OCI-LY3 (cell line): ENCODE data around the gene MUC2.

Experiments used
- H2AFZ ChIP-seq: fragments of 200-600, 300-600 bp; shearing (Covaris generic); 2 replicates; pipeline ENCODE4 v1.6.0; 2014; ENCODE audit warnings: antibody characterized with exemption, low read depth, low read length
- H3K27ac ChIP-seq: fragments of 200-600, 300-600 bp; sonication (generic); 2 replicates; pipeline ENCODE4 v1.5.1; 2014; ENCODE audit warnings: mild to moderate bottlenecking, low read length, moderate library complexity, mixed read lengths
- H3K27me3 ChIP-seq: fragments of 200-600, 300-600 bp; sonication (generic); 2 replicates; pipeline ENCODE4 v1.6.1; 2014; ENCODE audit warnings: low read depth, low read length, mixed read lengths
- H3K36me3 ChIP-seq: fragments of 200-600, 300-600 bp; sonication (generic); replicated peaks from 2 replicates; pipeline ENCODE3; 2014; ENCODE audit warnings: low read depth, low read length, mixed read lengths
- H3K4me1 ChIP-seq: fragments of 300-600, 200-600 bp; sonication (generic); 2 replicates; pipeline ENCODE4 v1.6.1; 2014; ENCODE audit warnings: low read length, mixed read lengths
- H3K4me2 ChIP-seq: fragments of 200-600, 300-600 bp; sonication (generic); 2 replicates; pipeline ENCODE4 v1.6.1; 2014; ENCODE audit warnings: low read length, mixed read lengths
- H3K4me3 ChIP-seq: fragments of 300-600, 200-600 bp; sonication (generic); 2 replicates; pipeline ENCODE4 v1.5.1; 2014; ENCODE audit warnings: antibody characterized with exemption, mild to moderate bottlenecking, low read length, moderate library complexity
- H3K79me2 ChIP-seq: fragments of 300-600, 200-600 bp; shearing (Covaris generic); 2 replicates; pipeline ENCODE4 v1.6.1; 2014; ENCODE audit warnings: mild to moderate bottlenecking, low read length, mixed read lengths
- H3K9ac ChIP-seq: fragments of 300-600, 200-600 bp; shearing (Covaris generic); 2 replicates; pipeline ENCODE4 v1.6.0; 2014; ENCODE audit warnings: mild to moderate bottlenecking, low read length, moderate library complexity
- H3K9me3 ChIP-seq: fragments of 200-600, 300-600 bp; shearing (Covaris generic); 2 replicates; pipeline ENCODE4 v1.6.1; 2014; ENCODE audit warnings: low read length, mixed read lengths; ENCODE audit not compliant: insufficient read depth
- H4K20me1 ChIP-seq: fragments of 200-600, 300-600 bp; sonication (generic); 2 replicates; pipeline ENCODE4 v1.6.1; 2016; ENCODE audit warnings: low read length, mixed read lengths; ENCODE audit not compliant: insufficient read depth
- CTCF ChIP-seq: fragments of 200-600, 300-600 bp; sonication (generic); IDR thresholded peaks from 2 replicates; pipeline ENCODE4 v1.5.1; 2014; ENCODE audit warnings: antibody characterized with exemption, low read length, low read depth
- EZH2phosphoT487 ChIP-seq: fragments of 200-600 bp; shearing (Covaris generic); IDR thresholded peaks from 2 replicates; pipeline ENCODE4 v1.6.1; 2018; ENCODE audit warnings: antibody characterized with exemption, mixed run types, low read depth

Gene MUC2

GRCh38 chr11:1037506-1038055 is 37.1 kb upstream of the MUC2 start:
- H2AFZ ChIP-seq, result no peak overlapping the region
- H3K9ac ChIP-seq, result no peak overlapping the region
- H4K20me1 ChIP-seq, result no peaks in the 10 kb centered on the region
- H3K79me2 ChIP-seq, result no peaks in the 10 kb centered on the region
- no peak overlapping the region for H3K4me3 ChIP-seq
- no peaks in the 10 kb centered on the region for H3K36me3 ChIP-seq
- TF ChIP-seq EZH2phosphoT487, result no peak
- no peak for TF ChIP-seq CTCF
- no peak overlapping the region for H3K27ac ChIP-seq
- no peak overlapping the region for H3K4me2 ChIP-seq
- H3K4me1 ChIP-seq, result no peaks in the 10 kb centered on the region
- no peaks in the 10 kb centered on the region for H3K27me3 ChIP-seq
- no peaks in the 10 kb centered on the region for H3K9me3 ChIP-seq

- Histone ChIP-seq H3K4me2 (no peak overlapping the region), H3K4me1 (no peaks in the 10 kb centered on the region), H3K79me2 (no peaks in the 10 kb centered on the region), H3K4me3 (no peak overlapping the region), H3K9ac (no peak overlapping the region), H3K36me3 (no peaks in the 10 kb centered on the region), H3K9me3 (no peaks in the 10 kb centered on the region), H3K27me3 (no peaks in the 10 kb centered on the region), H2AFZ (no peak overlapping the region), H3K27ac (no peak overlapping the region), H4K20me1 (no peaks in the 10 kb centered on the region)
- no peak for TF ChIP-seq EZH2phosphoT487
- no peak for TF ChIP-seq CTCF
Measured at GRCh38 chr11:1038361-1038760, 36.3 kb upstream of the MUC2 start.

GRCh38 chr11:1038921-1039320 is 35.8 kb upstream of the MUC2 start:
- H3K9me3 ChIP-seq, result no peaks in the 10 kb centered on the region
- H3K4me2 ChIP-seq, result no peak overlapping the region
- H4K20me1 ChIP-seq, result no peaks in the 10 kb centered on the region
- no peaks in the 10 kb centered on the region for H3K4me1 ChIP-seq
- no peak overlapping the region for H3K4me3 ChIP-seq
- H3K9ac ChIP-seq, result no peak overlapping the region
- H3K27ac ChIP-seq, result no peak overlapping the region
- H3K27me3 ChIP-seq, result no peaks in the 10 kb centered on the region
- no peaks in the 10 kb centered on the region for H3K79me2 ChIP-seq
- TF ChIP-seq CTCF (no peak), EZH2phosphoT487 (no peak)
- H3K36me3 ChIP-seq, result no peaks in the 10 kb centered on the region
- H2AFZ ChIP-seq, result no peak overlapping the region

GRCh38 chr11:1039481-1040427 is 34.9 kb upstream of the MUC2 start:
- H3K4me2 ChIP-seq, result no peak overlapping the region
- H4K20me1 ChIP-seq, result no peaks in the 10 kb centered on the region
- H3K4me3 ChIP-seq, result no peak overlapping the region
- H3K27me3 ChIP-seq, result no peaks in the 10 kb centered on the region
- no peaks in the 10 kb centered on the region for H3K79me2 ChIP-seq
- H3K9ac ChIP-seq, result no peak overlapping the region
- no peaks in the 10 kb centered on the region for H3K4me1 ChIP-seq
- no peak overlapping the region for H3K27ac ChIP-seq
- H3K36me3 ChIP-seq, result no peaks in the 10 kb centered on the region
- H3K9me3 ChIP-seq, result peaks cover under 1% of the 10 kb centered on the region; the same call in 1 of the 2 replicates
- TF ChIP-seq CTCF (no peak), EZH2phosphoT487 (no peak)
- no peak overlapping the region for H2AFZ ChIP-seq
